SU-DHL-6 (cell line): ENCODE results near the gene PARN.

Source experiments
- H2AFZ ChIP-seq: fragments of 200-600 bp; sonication (generic); 2 replicates; pipeline ENCODE4 v1.6.1; 2014; ENCODE audit warnings: low read depth, mild to moderate bottlenecking, moderate library complexity, mixed read lengths, antibody characterized with exemption, low read length; ENCODE audit not compliant: severe bottlenecking
- H3F3A ChIP-seq: fragments of 200-600 bp; shearing (Covaris generic); 2 replicates; pipeline ENCODE4 v1.6.0; 2016; ENCODE audit warnings: antibody characterized with exemption, mild to moderate bottlenecking; ENCODE audit not compliant: insufficient read depth
- H3K27ac ChIP-seq: fragments of 200-600 bp; sonication (generic); 2 replicates; pipeline ENCODE4 v1.5.1; 2016; ENCODE audit warnings: low read depth, mild to moderate bottlenecking, low read length, moderate library complexity, mixed read lengths
- H3K27me3 ChIP-seq: fragments of 200-600 bp; sonication (generic), shearing (Covaris generic); 2 replicates; pipeline ENCODE4 v1.6.0; 2014; ENCODE audit warnings: mild to moderate bottlenecking, low read length
- H3K36me3 ChIP-seq: fragments of 200-600 bp; sonication (generic); 2 replicates; pipeline ENCODE4 v1.6.1; 2014; ENCODE audit warnings: mild to moderate bottlenecking, low read length, mixed read lengths
- H3K4me2 ChIP-seq: fragments of 300-600, 200-600 bp; shearing (Covaris generic), sonication (generic); 2 replicates; pipeline ENCODE4 v1.6.0; 2014; ENCODE audit warnings: low read length, low read depth, mild to moderate bottlenecking; ENCODE audit not compliant: poor library complexity, severe bottlenecking
- H3K4me3 ChIP-seq: fragments of 200-600 bp; sonication (generic); 2 replicates; pipeline ENCODE4 v1.5.1; 2014; ENCODE audit warnings: antibody characterized with exemption, low read length, mild to moderate bottlenecking, mixed read lengths; ENCODE audit not compliant: insufficient read depth, poor library complexity, severe bottlenecking
- H3K79me2 ChIP-seq: fragments of 200-600 bp; sonication (generic); 2 replicates; pipeline ENCODE4 v1.6.1; 2014; ENCODE audit warnings: mild to moderate bottlenecking, low read length, moderate library complexity; ENCODE audit not compliant: insufficient read depth
- H3K9ac ChIP-seq: fragments of 200-600 bp; sonication (generic); 2 replicates; pipeline ENCODE4 v1.7.0; 2014; ENCODE audit warnings: mild to moderate bottlenecking, low read length
- H3K9me2 ChIP-seq: fragments of 200-600 bp; sonication (generic); replicated peaks from 2 replicates; pipeline ENCODE4 v1.6.1; 2014; ENCODE audit warnings: low read length; ENCODE audit not compliant: insufficient read depth
- H3K9me3 ChIP-seq: fragments of 200-600 bp; sonication (generic); 2 replicates; pipeline ENCODE4 v1.6.1; 2014; ENCODE audit warnings: low read length, mixed read lengths; ENCODE audit not compliant: insufficient read depth
- H4K20me1 ChIP-seq: fragments of 200-600 bp; sonication (generic); 2 replicates; pipeline ENCODE4 v1.6.1; 2014; ENCODE audit warnings: low read depth, mild to moderate bottlenecking, antibody characterized with exemption, low read length, moderate library complexity, mixed read lengths
- EZH2phosphoT487 ChIP-seq: fragments of 200-600 bp; sonication (generic), shearing (Covaris generic); conservative IDR thresholded peaks from 2 replicates; pipeline ENCODE4 v1.6.1; 2018; ENCODE audit warnings: mild to moderate bottlenecking, antibody characterized with exemption, low read length, moderate library complexity, mixed read lengths
- TF ChIP-seq, protein P1 (sequence below): fragments of 200-600 bp; sonication (generic); IDR thresholded peaks from one replicate; pipeline ENCODE4 v1.5.1; 2017; ENCODE audit warnings: antibody characterized with exemption, mild to moderate bottlenecking, low read length, moderate library complexity; ENCODE audit not compliant: insufficient read depth, poor library complexity, severe bottlenecking

PARN gene

DNA sequence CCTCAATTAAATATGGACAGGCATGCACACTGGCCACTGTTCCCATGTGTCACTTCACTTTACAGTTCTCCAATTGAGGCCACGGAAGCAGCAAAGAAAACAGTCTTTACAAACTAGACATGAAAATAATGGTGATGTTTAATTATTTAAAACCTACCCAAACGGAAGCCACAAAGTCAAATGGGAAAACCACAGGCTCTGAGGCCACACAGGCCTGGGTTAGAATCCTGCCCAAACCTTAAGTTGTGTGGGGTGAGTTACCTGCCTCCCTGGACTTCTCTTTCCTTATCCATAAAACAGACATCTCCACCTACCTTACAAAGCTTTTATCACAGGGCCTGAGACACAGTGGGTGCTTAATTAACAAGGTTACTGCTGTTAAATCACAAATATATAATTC lies 137.4 kb downstream of the PARN start:
- Histone ChIP-seq H3K9ac (no peak overlapping the region), H3K79me2 (peaks cover 19% of the 10 kb centered on the region), H3K27me3 (no peaks in the 10 kb centered on the region), H3K4me3 (no peak overlapping the region), H4K20me1 (no peaks in the 10 kb centered on the region), H2AFZ (no peak overlapping the region), H3K9me2 (no peaks in the 10 kb centered on the region), H3F3A (no peaks in the 10 kb centered on the region), H3K9me3 (no peaks in the 10 kb centered on the region), H3K36me3 (no peaks in the 10 kb centered on the region), H3K4me2 (no peak overlapping the region), H3K27ac (no peak overlapping the region)
- TF ChIP-seq, protein P1, sequence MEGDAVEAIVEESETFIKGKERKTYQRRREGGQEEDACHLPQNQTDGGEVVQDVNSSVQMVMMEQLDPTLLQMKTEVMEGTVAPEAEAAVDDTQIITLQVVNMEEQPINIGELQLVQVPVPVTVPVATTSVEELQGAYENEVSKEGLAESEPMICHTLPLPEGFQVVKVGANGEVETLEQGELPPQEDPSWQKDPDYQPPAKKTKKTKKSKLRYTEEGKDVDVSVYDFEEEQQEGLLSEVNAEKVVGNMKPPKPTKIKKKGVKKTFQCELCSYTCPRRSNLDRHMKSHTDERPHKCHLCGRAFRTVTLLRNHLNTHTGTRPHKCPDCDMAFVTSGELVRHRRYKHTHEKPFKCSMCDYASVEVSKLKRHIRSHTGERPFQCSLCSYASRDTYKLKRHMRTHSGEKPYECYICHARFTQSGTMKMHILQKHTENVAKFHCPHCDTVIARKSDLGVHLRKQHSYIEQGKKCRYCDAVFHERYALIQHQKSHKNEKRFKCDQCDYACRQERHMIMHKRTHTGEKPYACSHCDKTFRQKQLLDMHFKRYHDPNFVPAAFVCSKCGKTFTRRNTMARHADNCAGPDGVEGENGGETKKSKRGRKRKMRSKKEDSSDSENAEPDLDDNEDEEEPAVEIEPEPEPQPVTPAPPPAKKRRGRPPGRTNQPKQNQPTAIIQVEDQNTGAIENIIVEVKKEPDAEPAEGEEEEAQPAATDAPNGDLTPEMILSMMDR, result no peak
- TF ChIP-seq EZH2phosphoT487, result no peak

DNA sequence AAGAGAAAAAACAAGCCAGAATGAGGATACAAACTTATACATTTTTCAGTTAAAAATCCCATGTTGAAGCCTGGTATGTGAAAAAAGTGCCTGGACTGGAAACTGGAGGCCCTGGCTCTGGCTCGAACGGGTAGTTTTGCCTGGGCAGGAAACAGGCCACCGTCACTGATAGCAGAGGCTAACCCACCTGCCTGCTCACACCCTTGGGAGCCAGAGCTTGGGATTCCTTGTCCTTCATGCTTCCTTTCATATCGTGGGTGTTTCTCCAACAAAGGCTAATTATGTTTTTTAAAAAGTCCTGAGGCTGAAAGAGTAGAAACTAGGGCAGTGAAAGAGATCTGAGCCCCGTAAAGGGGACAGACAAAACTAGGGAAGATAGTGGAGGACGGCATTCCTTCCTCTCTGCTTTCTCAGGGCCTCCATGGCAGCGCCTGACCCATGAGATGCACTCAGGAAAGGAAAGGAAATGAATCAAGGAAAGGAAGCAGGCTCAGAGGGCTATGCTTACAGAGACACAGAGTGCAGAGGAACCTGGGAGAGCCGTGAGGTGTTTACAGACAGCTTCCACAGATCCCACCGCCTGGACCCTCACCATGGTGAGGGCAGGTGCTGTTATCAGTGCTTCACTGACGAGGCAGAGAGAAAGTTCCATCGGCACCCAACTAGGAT lies 138.1 kb downstream of the PARN start:
- Histone ChIP-seq H3K79me2 (peaks cover 19% of the 10 kb centered on the region), H2AFZ (no peak overlapping the region), H3K9me3 (no peaks in the 10 kb centered on the region), H3K36me3 (no peaks in the 10 kb centered on the region), H3K4me3 (no peak overlapping the region), H3K4me2 (no peak overlapping the region), H3K27me3 (no peaks in the 10 kb centered on the region), H3K27ac (no peak overlapping the region), H3F3A (no peaks in the 10 kb centered on the region), H4K20me1 (no peaks in the 10 kb centered on the region), H3K9ac (no peak overlapping the region), H3K9me2 (no peaks in the 10 kb centered on the region)
- no peak for TF ChIP-seq EZH2phosphoT487
- TF ChIP-seq, protein P1, result no peak

DNA sequence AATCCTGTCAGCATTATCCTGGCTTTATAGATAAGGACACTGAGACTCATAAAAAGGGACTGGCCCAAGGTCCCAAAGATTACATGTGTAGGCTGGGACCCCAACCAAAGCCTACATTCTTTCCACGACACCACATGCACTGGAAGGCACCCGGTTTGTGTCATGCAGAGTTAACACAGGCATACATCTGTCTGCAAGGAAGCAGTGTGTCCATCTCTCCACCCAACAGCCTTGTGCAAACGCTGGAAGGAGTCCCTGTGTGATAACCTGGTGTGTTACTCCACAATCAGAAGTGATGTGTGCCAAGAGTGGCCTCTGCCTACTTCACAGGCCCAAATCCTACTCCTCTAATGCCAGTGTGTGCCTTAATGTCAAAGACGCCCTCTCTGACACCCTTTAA lies 139.8 kb downstream of the PARN start:
- no peak overlapping the region for H3K4me3 ChIP-seq
- H4K20me1 ChIP-seq, result no peaks in the 10 kb centered on the region
- no peak for TF ChIP-seq EZH2phosphoT487
- TF ChIP-seq, protein P1, result no peak
- H3K27ac ChIP-seq, result no peak overlapping the region
- H3K36me3 ChIP-seq, result no peaks in the 10 kb centered on the region
- no peaks in the 10 kb centered on the region for H3K9me3 ChIP-seq
- H3F3A ChIP-seq, result no peaks in the 10 kb centered on the region
- H3K27me3 ChIP-seq, result no peaks in the 10 kb centered on the region
- H3K4me2 ChIP-seq, result no peak overlapping the region
- no peaks in the 10 kb centered on the region for H3K9me2 ChIP-seq
- H3K79me2 ChIP-seq, result peaks cover 14% of the 10 kb centered on the region
- no peak overlapping the region for H3K9ac ChIP-seq
- H2AFZ ChIP-seq, result no peak overlapping the region
